HK-2 (cell line): ENCODE results near the gene ANP32B.
"Not testable (repeated sequence)": the region's sequence is repeated elsewhere in the genome, so short reads cannot be mapped to it uniquely, and the experiment has no call there.

Experiments used
- DNase-seq: peaks from one replicate; pipeline ENCODE4 v3.0.0-alpha.2; 2018; ENCODE audit not compliant: unreplicated experiment

ANP32B gene

GRCh38 chr9:97982683-97983588 is at the start of gene ANP32B:
Gene ANP32B, plus strand, starts transcription at chr9:97983341. Its CDS starts 215 bp downstream, at chr9:97983556.
- DNase-seq = peak; percentile 95

GRCh38 chr9:97934321-97935115 is 48.6 kb upstream of the ANP32B start:
- no peak for DNase-seq

GRCh38 chr9:97935276-97935675 is 47.9 kb upstream of the ANP32B start:
- no peak for DNase-seq

GRCh38 chr9:97936998-97937397 is 46.1 kb upstream of the ANP32B start:
- DNase-seq = no peak

GRCh38 chr9:97938081-97938644 is 45.0 kb upstream of the ANP32B start, which contains the start of gene HEMGN:
Gene HEMGN, minus strand, starts transcription at chr9:97938172. Its CDS starts 36 bp downstream, at chr9:97938136.
- no peak for DNase-seq

GRCh38 chr9:97940233-97940632 is 42.9 kb upstream of the ANP32B start:
- DNase-seq = no peak

GRCh38 chr9:97940741-97941140 is 42.4 kb upstream of the ANP32B start:
- DNase-seq = no peak

GRCh38 chr9:97941323-97941722 is 41.8 kb upstream of the ANP32B start:
- no peak for DNase-seq

GRCh38 chr9:97943308-97943855 is 39.8 kb upstream of the ANP32B start:
- DNase-seq = no peak

- DNase-seq = no peak
Measured at GRCh38 chr9:97944612-97945011, 38.5 kb upstream of the ANP32B start.

GRCh38 chr9:97945470-97945869 is 37.7 kb upstream of the ANP32B start:
- DNase-seq = not testable (repeated sequence)

- not testable (repeated sequence) for DNase-seq
Measured at GRCh38 chr9:97947094-97947493, 36.0 kb upstream of the ANP32B start.

GRCh38 chr9:97950873-97951272 is 32.3 kb upstream of the ANP32B start:
- not testable (repeated sequence) for DNase-seq

GRCh38 chr9:97954550-97954989 is 28.6 kb upstream of the ANP32B start:
- peak; percentile 28 for DNase-seq

- no peak for DNase-seq
Measured at GRCh38 chr9:97956331-97956730, 26.8 kb upstream of the ANP32B start.

GRCh38 chr9:97958812-97959511 is 24.2 kb upstream of the ANP32B start:
- no peak for DNase-seq

- no peak for DNase-seq
Measured at GRCh38 chr9:97959585-97959984, 23.6 kb upstream of the ANP32B start.

- DNase-seq = not testable (repeated sequence)
Measured at GRCh38 chr9:97960678-97961328, 22.3 kb upstream of the ANP32B start.

- no peak for DNase-seq
Measured at GRCh38 chr9:97961361-97961760, 21.8 kb upstream of the ANP32B start.

GRCh38 chr9:97962136-97962535 is 21.0 kb upstream of the ANP32B start:
- no peak for DNase-seq

GRCh38 chr9:97962575-97962974 is 20.6 kb upstream of the ANP32B start:
- no peak for DNase-seq
